HepG2 (cell line): Measurements from ENCODE around the gene C1orf116. TPM values are rescaled to one million over a fixed set of nuclear protein-coding genes. Genes with fewer than 3 reads are reported as not detected.

ENCODE experiments used
- ATRX ChIP-seq: sonication (generic); formaldehyde crosslinking; IDR thresholded peaks from 2 replicates; pipeline ENCODE4 v1.4.0; 2020; ENCODE audit warnings: missing genetic modification reagents, borderline replicate concordance
- CENPX ChIP-seq: sonication (generic); formaldehyde crosslinking; IDR thresholded peaks from 2 replicates; pipeline ENCODE4 v1.9.0; 2021; ENCODE audit warnings: mild to moderate bottlenecking, missing genetic modification reagents, moderate library complexity
- CREM ChIP-seq, 2 experiments: sonication (generic) in 1 of 2; formaldehyde crosslinking in 1 of 2; IDR thresholded peaks; 2 replicates each; pipeline versions ENCODE4 v1.4.0 to v1.6.1; 2016 to 2020; ENCODE audit warnings: antibody characterized with exemption in 1 of 2, mild to moderate bottlenecking in 1 of 2, missing genetic modification reagents in 1 of 2
- FOXK1 ChIP-seq: sonication (generic); formaldehyde crosslinking; IDR thresholded peaks from 2 replicates; pipeline ENCODE4 v1.4.0; 2020; ENCODE audit warnings: low read depth, missing genetic modification reagents, borderline replicate concordance
- FOXO4 ChIP-seq: sonication (generic); formaldehyde crosslinking; conservative IDR thresholded peaks from 2 replicates; pipeline ENCODE4 v1.8.1; 2023; ENCODE audit warnings: missing genetic modification reagents
- GABPB1 ChIP-seq: IDR thresholded peaks from 2 replicates; pipeline ENCODE4 v1.6.1; 2016; ENCODE audit warnings: mild to moderate bottlenecking, missing genetic modification reagents, moderate library complexity, missing compliant biosample characterization
- HOXA3 ChIP-seq: sonication (generic); formaldehyde crosslinking; IDR thresholded peaks from 2 replicates; pipeline ENCODE4 v1.5.0; 2020; ENCODE audit warnings: missing genetic modification reagents
- JUND ChIP-seq: sonication (generic); formaldehyde crosslinking; IDR thresholded peaks from 2 replicates; pipeline ENCODE4 v1.8.0; 2022; ENCODE audit warnings: mild to moderate bottlenecking, missing genetic modification reagents
- NFE2 ChIP-seq: sonication (generic); formaldehyde crosslinking; IDR thresholded peaks from 2 replicates; pipeline ENCODE4 v1.4.0; 2020; ENCODE audit warnings: missing genetic modification reagents
- NFYC ChIP-seq: IDR thresholded peaks from 2 replicates; pipeline ENCODE4 v1.6.1; 2016; ENCODE audit warnings: missing genetic modification reagents, missing compliant biosample characterization
- PRDM4 ChIP-seq: sonication (generic); formaldehyde crosslinking; IDR thresholded peaks from 2 replicates; pipeline ENCODE4 v1.9.0; 2021; ENCODE audit warnings: missing genetic modification reagents, borderline replicate concordance
- SSRP1 ChIP-seq: IDR thresholded peaks from 2 replicates; pipeline ENCODE4 v1.6.1; 2016; ENCODE audit warnings: control low read depth
- STAT5B ChIP-seq: sonication (generic); formaldehyde crosslinking; IDR thresholded peaks from 2 replicates; pipeline ENCODE4 v1.4.0; 2020; ENCODE audit warnings: missing genetic modification reagents
- ZFAT ChIP-seq: sonication (generic); formaldehyde crosslinking; conservative IDR thresholded peaks from 2 replicates; pipeline ENCODE4 v1.8.1; 2023; ENCODE audit warnings: missing genetic modification reagents, inconsistent platforms
- ZNF251 ChIP-seq: sonication (generic); formaldehyde crosslinking; IDR thresholded peaks from 2 replicates; pipeline ENCODE4 v1.9.0; 2021; ENCODE audit warnings: mild to moderate bottlenecking, missing genetic modification reagents
- ZNF318 ChIP-seq: sonication (generic); formaldehyde crosslinking; IDR thresholded peaks from 2 replicates; pipeline ENCODE4 v1.4.0; 2020; ENCODE audit warnings: mild to moderate bottlenecking, missing genetic modification reagents
- ZNF556 ChIP-seq: sonication (generic); formaldehyde crosslinking; IDR thresholded peaks from 2 replicates; pipeline ENCODE4 v1.4.0; 2020; ENCODE audit warnings: mild to moderate bottlenecking, missing genetic modification reagents, borderline replicate concordance
- ZNF614 ChIP-seq: IDR thresholded peaks from 2 replicates; pipeline ENCODE4 v1.6.1; 2018; ENCODE audit warnings: missing biosample characterization, missing genetic modification reagents, inconsistent platforms, borderline replicate concordance
- polyA plus RNA-seq, 8 experiments: library from polyadenylated mRNA; depleted of rRNA in 3 of 8; stranded (reverse) in 7 of 8; unstranded in 1 of 8; fragments of >200 nt; fragmentation: Illumina TruSeq in 4 of 8; extraction: Trizol in 4 of 8; gene quantifications; 2 replicates each; pipeline versions ENCODE4 v1.2.1 to v1.2.3, GENCODE V29; 2011 to 2016; ENCODE audit warnings: low read depth in 4 of 8, missing spikeins in 1 of 8, mixed read lengths in 1 of 8; ENCODE audit not compliant: insufficient read depth in 1 of 8
- total RNA-seq, 5 experiments: library from RNA; depleted of rRNA; stranded (reverse); fragments of >200 nt; fragmentation: Illumina TruSeq; extraction: Trizol; gene quantifications; 2 replicates each; pipeline ENCODE4 v1.2.3, GENCODE V29; 2016; ENCODE audit warnings: low read depth in 1 of 5

The C1orf116 gene
- total and polyA plus RNA-seq, 2 of the 13 experiments (the other 11 are each of a cell fraction or from before 2014, with no cell fraction given) = 0.51 to 0.95 TPM

- TF ChIP-seq FOXK1 (CRISPR knock-in tag) (0 out of 2 replicates have a peak, but pooled peaks have one; percentile 2), ZNF614 (CRISPR knock-in tag) (peak; percentile 61; the same call in 1 of the 2 replicates), CENPX (no peak), JUND (no peak), ZNF556 (CRISPR knock-in tag) (peak; percentile 19; the same call in 1 of the 2 replicates), ZFAT (CRISPR knock-in tag) (no peak), CREM (IDR thresholded peaks at IDR 0.05) (no peak), CREM (CRISPR knock-in tag; IDR thresholded peaks at IDR 0.05) (no peak), ZNF318 (CRISPR knock-in tag) (no peak), SSRP1 (CRISPR knock-in tag) (no peak), STAT5B (CRISPR knock-in tag) (no peak), ZNF251 (CRISPR knock-in tag) (no peak), ATRX (CRISPR knock-in tag) (no peak), NFYC (CRISPR knock-in tag) (no peak), FOXO4 (CRISPR knock-in tag) (no peak), NFE2 (no peak), HOXA3 (no peak), PRDM4 (no peak), GABPB1 (CRISPR knock-in tag) (no peak)
Measured at GRCh38 chr1:207051191-207051943, 18.8 kb upstream of the C1orf116 start, which contains the start of gene YOD1 (continued).
